ENCODE results near the gene PCDH9.
A peak's percentile ranks its signal among the peaks of the same experiment; 100 is the strongest.

PCDH9 gene

DNA sequence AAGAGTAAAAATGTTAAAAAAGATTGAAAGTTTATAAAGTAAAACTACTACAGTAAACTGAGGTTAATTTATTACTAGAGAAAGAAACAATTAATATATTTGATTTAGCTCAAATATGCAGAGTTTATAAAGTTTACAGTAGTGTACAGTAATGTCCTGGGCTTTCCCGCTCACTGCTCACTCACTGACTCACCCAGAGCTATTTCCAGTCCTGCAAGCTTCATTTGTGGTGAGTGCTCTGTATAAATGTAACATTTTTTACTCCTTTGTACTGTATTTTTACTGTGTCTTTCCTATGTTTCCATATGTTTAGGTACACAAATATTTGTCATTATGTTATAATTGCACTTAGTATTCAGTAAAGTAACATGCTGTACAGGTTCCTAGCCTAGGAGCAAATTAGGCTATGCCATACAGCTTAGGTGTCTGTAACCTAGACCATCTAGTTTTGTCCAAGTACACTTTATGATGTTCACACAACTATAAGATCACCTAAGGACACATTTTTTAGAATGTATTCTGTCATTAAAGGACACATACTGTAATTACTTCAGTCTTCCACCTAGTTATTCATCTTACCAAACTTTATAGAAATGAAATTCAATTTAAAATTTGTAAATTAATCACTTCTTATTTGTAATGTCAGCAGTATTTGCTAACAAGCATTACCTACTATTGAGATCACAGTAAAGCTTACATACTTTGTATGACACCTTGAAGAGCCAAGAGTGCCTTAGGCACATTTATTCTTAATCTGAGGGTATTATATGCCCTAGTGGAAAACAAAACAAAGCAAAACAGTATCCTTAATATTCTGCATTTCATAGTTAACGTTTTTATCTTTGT lies 683.4 kb downstream of the PCDH9 start:
- DNase-seq (ENCODE audit: low read depth, low spot score) = no peak
- H3K4me3 ChIP-seq (ENCODE audit: low read length) = no peak overlapping the region

DNA sequence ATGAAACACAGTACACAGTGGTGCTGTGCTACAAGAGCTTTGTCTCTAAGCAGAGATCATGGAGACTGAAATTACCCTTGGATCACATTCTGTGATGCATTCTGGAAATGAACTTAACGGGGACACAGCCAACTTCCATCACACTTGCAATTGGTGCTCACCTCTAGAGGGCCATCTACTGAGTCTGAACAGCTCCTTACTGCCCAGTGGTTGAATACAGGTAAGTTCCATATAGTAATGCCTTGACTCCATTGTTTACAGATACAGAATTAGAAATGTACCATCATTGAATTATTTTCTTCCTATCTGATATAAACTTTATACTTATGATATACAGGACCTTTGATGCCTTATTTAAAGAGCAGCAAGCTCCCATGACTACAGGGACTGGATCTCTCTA lies 686.4 kb downstream of the PCDH9 start:
- peak; percentile 15 for DNase-seq (ENCODE audit: low read depth, low spot score)
- no peak overlapping the region for H3K4me3 ChIP-seq (ENCODE audit: low read length)

DNA sequence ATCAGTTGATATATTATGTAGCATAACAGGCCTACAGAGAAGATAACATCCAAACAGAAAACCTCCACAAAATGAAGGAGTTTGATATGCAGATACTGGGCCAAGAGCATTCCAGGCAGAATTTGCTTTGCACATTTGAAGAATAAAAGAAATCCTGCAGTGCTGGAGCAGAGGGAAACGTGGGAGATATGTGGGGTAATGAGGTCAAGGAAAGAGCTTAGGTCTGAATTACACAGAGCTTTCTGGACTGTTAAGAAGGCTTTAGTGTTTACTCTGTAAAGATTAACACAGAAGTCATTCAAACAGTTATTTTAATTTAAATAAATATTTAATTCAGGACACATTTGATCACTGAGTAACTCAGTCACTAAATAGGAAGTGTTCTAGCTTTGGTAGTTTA lies 692.7 kb downstream of the PCDH9 start:
- no peak overlapping the region for H3K4me3 ChIP-seq (ENCODE audit: low read length)
- no peak for DNase-seq (ENCODE audit: low read depth, low spot score)

DNA sequence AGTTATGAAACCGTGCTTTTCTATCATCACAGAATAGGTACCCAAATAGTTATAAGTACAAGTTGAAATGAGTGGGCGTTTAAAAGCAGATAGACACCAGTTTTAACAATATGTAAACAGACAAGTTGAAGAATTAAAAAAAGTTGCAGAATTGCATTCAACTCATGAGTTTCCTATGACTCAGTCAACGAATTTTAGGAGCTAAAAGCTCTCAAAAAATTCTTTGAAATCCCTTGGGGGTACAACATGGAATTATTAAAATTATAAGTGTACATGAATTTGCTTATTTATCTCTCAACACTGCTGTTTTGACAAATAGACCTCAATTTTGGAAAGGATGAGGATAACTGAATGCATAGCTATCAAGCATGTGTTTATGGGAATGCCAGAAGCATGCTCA lies 693.4 kb downstream of the PCDH9 start:
- no peak overlapping the region for H3K4me3 ChIP-seq (ENCODE audit: low read length)
- no peak for DNase-seq (ENCODE audit: low read depth, low spot score)

DNA sequence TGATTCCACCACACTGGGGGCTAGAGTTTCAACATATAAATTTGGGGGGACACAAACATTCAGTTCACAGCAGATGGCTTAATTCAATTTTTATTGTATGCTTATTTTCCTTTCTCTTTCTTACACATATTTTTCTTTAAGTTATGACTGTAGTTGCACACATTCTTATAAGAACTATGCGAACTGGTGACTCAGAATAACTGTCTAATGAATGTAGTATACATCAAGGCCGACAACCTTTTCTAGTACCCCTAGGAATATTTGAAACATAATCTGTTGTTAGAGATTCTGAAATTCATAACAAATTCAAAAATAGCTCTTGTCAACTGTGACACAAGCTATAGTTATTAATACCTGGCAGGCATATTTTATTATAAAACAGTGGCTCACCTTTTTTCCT lies 695.6 kb downstream of the PCDH9 start:
- H3K4me3 ChIP-seq (ENCODE audit: low read length) = no peak overlapping the region
- DNase-seq (ENCODE audit: low read depth, low spot score) = no peak

DNA sequence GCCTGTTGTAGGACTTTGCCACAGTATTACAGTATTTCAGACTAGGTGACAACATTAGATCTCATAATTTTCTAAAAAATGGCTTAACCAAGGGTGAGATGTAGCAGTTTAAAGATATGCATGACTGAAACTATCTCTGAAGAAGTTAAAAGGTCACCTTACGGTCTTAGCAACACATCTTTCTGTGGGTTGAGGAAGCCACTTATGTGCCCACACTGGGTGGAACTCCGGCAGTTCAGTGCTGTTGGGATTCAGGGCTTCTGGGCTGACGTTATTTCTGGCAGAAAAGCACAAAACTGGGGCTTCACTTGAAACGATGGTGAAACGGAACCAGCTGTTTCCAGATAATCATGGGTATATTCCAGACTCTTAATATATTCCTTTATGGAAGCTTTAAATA lies 697.3 kb downstream of the PCDH9 start:
- no peak overlapping the region for H3K4me3 ChIP-seq (ENCODE audit: low read length)
- no peak for DNase-seq (ENCODE audit: low read depth, low spot score)

DNA sequence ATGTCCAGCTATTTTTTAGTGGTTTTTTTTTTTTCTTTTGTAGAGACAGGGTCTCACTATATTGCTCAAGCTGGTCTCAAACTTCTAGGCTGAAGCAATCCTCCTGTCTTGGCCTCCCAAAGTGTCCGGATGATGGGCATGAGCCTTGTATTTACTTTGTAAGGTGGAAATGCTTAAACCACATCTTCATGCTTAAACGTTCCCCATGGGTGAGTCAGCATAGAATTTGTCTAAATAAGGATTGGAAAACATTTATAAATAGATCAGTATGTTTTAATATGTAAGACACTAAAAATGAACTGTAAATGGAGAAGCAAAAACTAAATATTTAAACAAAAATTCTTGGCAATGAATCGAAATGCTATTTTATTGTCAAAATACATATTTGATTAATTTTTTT lies 698.0 kb downstream of the PCDH9 start:
- no peak overlapping the region for H3K4me3 ChIP-seq (ENCODE audit: low read length)
- no peak for DNase-seq (ENCODE audit: low read depth, low spot score)

DNA sequence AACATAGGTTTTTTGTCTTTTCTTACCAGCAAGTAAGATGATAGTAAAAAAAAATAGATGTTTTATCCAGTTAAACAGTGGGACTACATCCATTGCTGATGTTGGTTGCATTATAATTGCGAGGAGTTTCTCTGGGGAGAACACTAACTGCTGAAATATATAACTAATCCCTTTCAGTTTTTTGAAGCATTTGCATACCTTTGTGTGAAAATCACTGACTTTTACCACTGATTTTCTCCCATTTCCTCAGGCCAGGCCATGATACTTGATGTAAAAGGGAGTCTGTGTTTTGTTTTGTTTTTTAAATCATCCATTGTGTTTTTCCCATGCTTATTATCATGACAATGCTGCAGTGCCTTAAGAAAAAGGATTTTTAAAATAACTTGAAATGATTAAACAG lies 699.5 kb downstream of the PCDH9 start:
- no peak overlapping the region for H3K4me3 ChIP-seq (ENCODE audit: low read length)
- no peak for DNase-seq (ENCODE audit: low read depth, low spot score)

DNA sequence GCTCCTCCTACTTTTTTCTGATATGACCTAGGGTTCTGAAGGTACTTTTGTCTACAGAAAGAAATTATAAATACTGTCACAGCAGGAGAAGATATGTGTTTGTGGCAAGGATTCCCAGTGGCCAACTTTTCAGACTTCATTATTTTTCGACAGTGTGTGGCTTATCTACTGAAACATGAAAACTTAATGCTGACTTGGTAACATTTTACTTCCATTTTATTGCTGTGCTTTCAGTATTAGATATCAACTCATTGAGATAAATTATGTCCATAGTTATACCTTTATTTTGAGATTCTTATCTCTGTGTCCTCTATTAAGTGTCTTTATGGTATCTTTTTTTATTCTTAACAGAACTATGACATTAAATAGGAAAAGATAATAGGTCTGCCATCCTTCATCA lies 700.0 kb downstream of the PCDH9 start:
- DNase-seq (ENCODE audit: low read depth, low spot score) = no peak
- H3K4me3 ChIP-seq (ENCODE audit: low read length) = no peak overlapping the region

DNA sequence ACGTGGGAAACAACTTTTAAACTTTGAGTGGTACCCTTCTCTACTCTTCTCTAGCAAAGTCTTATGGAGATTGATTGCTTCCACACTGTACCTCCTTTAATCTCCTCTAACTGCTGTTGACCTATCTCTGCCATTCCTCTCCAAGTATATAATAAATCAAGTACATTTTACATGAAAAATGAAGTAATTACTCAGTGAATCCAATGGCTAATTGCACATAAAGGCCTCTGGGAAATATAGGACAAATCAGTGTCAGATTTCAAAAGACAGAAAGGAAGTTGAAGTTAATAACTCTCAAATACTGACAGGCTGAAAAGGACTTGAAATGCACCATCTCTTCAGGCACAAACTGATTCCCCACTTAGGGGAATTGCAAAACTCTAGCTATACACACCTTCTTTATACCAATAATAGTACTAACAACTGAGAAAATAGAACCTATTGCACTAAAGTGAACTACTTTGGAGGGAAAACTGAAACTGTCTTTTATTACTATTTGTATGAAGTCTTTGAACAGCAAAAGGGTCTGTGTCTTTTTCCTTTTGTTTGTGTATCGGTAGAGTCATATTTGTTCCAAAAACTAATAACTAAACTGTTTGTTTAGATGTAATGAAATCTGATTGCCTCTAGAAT lies 701.1 kb downstream of the PCDH9 start:
- H3K4me3 ChIP-seq (ENCODE audit: low read length) = no peak overlapping the region
- DNase-seq (ENCODE audit: low read depth, low spot score) = no peak

DNA sequence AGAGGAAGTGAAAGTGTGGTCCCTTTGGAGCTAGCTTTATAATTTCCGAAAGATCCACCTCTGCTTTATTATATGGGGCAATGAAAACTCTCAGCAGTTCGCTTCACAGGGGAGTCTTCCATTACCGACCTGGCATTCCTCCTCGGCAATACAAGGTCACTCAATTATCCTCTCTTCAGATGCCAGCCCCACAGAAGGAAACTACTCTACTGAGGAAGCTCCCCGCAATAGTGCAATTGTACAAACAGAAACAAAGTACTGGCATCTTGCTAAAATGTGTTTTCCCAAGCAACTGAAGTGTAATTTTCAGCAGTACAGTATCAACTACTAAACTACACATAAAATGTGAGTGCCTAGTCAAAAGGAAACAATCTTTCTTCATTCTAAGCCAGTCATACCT lies 702.0 kb downstream of the PCDH9 start:
- no peak overlapping the region for H3K4me3 ChIP-seq (ENCODE audit: low read length)
- DNase-seq (ENCODE audit: low read depth, low spot score) = no peak

DNA sequence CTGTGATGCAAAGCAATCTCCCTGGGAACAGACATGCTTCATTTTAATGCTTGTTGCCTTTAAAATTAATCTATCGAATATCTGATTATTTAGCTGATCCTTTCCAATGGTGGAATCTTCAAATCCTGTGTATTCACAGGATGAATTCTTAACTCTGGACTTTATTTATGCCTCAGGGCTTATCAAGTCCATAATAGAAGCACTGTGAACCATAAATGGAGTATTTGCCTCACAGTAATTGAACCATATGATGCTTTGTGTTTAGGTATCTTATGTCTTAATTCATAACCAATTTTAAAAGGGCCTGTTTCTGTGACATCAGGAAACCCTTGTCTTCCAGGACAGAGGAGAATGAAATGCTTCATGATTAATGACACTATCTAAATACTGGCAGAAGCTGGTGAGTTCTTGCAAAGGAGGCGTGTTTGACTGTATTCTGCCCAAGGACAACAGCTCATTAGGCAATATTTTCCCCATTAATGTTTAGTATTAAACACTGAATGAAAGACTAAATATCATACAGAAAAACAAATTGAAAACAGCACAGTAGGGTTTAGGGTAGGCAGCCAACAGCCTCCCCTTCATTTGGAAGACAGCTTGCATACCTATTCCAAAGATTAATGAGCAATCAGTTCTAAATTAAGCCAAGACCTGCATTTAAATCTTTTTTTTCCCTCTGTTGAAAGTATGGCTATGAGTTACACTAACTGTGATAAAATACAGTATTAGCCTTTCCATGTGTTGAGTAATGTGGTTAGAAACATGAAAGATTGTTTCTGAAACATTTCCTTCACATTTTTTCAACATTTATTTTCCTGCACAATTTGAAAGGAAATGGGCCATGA lies 709.4 kb downstream of the PCDH9 start:
- DNase-seq (ENCODE audit: low read depth, low spot score) = no peak
- no peak overlapping the region for H3K4me3 ChIP-seq (ENCODE audit: low read length)

DNA sequence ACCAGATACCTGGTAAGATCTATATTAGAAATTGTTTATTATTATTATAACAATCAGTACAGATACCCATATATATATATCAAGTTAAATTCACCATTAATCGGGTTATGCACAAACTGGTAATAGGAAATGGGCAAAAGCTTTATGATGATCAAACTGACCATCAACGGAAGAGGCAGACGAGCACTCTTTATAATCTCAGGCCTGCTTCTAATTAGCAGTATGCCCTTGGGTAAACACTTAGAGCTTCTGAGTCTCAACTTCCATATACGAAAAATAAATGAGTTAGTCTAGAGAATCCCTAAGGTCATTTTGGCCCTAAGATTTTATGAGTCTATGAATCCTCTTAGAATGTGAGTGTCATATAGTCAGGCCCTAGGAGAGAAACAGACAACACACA lies 710.9 kb downstream of the PCDH9 start:
- DNase-seq (ENCODE audit: low read depth, low spot score) = no peak

DNA sequence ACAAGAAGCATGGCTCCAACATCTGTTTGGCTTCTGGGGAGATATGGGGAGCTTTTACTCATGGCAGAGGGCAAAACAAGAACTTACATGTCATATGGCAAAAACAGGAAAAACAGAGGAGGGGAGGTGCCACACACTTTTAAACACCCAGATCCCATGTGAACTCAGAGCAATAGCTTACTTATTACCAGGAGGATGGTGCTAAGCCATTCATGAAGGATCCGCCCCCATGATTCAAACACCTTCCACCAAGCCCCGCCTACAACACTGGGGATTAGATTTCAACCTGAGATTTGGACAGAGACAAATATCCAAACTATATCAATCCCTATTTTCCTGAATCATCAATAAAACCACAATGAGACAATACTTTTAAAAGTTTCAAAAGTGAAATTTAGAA lies 712.1 kb downstream of the PCDH9 start:
- no peak for DNase-seq (ENCODE audit: low read depth, low spot score)
- H3K4me3 ChIP-seq (ENCODE audit: low read length) = no peak overlapping the region

More for the DNA sequence above, 710.9 kb downstream of the PCDH9 start:
- no peak overlapping the region for H3K4me3 ChIP-seq (ENCODE audit: low read length)

DNA sequence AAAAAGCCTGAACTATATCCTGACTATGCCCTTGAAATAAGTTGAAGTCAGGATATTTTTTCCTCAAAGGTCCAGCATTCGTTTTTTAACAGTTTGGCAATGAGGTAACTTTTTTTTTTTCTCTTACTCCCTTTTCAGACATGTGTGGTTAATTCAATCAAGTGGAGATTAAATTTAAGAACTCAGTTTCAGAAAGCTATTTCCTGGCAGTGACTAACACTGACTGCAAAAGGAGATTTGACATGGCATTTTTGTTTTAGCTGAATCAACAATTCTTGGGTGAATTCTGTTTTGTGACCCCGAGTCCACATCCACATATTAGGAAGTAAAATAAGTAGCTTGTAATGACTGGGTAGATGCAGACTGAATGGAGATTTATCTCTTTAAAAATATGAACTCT lies 716.4 kb downstream of the PCDH9 start:
- H3K4me3 ChIP-seq (ENCODE audit: low read length) = no peak overlapping the region
- no peak for DNase-seq (ENCODE audit: low read depth, low spot score)

DNA sequence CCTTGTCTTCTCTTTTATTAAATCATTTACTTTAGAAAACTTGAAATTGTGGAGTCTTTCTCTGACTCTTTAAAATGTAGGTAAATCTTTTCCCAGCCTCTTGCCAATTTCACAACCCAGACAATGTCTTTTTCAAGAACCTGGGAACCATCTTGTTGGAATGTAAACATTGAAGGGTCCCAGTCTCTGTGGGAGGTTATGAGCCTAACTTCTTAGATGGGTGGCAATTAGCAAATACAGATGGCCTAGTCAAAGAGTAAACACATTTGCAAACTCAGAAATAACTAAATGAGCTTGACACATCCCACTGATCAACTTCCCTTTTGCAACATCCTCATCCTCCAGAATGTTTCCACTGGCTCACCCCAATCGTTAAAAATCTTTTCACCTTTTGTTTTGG lies 721.0 kb downstream of the PCDH9 start:
- no peak for DNase-seq (ENCODE audit: low read depth, low spot score)
- H3K4me3 ChIP-seq (ENCODE audit: low read length) = no peak overlapping the region

DNA sequence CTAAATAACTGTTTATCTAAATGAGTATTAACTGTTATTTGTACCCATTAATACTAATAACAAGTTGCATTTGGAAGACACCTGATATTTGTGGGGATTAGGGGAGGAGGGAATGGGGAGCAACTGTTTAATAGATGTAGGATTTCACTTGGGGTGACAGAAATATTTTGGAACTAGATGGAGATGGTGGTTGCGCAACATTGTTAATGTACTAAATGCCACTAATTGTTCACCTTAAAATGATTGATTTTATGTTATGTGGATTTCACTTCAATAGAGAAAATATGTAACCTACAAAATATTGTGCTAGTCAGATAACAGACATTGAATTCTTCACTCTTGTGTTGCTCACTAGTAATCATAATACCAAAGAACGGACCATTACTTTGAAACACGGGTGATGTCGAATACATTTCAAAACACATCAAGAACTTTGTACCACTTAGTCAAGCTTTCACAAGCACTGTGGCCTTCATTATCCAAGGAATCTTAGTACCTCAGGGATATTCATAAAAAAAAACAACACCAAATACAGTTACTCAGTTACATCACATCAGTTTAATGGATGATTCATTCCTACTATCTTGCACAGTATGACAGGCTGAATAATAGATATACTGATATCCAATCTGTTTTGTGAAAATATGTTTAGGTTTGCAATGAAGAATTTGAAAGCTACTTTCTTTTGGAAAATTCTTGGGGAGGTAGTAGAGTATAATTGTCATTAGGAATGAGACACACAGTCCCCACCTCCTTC lies 721.8 kb downstream of the PCDH9 start:
- no peak for DNase-seq (ENCODE audit: low read depth, low spot score)
- H3K4me3 ChIP-seq (ENCODE audit: low read length) = no peak overlapping the region

DNA sequence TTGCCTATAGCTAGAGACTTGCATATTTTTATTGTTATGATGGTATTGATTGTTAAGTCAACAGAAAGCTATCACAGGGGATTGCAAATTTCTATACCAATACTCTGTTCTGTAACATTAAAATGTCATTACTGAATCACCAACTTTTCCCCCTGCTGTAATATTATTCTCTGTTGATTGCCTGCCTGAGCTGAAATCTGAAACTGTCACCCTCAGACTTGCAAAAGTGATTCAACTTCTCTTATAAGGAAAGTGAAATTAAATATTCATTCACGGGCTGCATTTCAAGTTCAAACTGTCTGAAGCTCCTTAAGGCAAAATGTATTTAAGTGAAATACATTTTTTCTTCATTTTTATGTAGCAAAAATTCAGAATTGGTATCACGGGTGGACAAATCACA lies 723.2 kb downstream of the PCDH9 start:
- H3K4me3 ChIP-seq (ENCODE audit: low read length) = no peak overlapping the region
- no peak for DNase-seq (ENCODE audit: low read depth, low spot score)

DNA sequence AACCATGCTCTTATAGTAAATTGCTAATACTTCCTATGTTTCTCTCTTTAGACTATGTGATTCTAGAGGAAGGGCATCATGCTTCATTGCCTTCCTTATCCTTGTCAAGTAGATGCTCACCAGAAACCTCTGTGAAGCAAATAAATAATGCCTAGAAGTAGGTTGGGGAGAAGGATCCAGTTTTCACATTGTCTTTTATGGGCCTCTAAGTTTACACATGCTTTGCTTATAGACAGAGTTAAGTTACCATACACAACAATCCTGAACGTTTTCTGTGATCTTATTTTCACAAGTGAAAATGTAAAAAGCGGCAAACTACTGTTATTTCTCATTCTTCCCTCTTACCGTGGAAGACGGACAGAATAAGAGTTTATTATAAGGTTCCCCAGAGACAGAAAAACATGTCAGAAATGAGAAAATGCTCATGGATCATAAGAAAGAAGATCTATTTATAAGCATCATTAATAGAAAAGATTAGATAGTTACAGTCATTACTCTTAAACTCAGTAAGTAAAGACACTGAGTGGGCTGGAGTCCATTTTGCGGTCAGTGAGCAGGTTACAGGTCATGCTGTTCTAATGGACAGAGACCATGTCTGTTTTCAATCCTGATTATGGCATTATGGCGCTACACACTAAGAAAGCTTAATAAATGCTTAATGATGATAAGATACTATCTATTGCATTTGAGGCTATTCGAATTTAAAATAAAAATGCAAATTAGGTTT lies 723.9 kb downstream of the PCDH9 start:
- no peak for DNase-seq (ENCODE audit: low read depth, low spot score)
- no peak overlapping the region for H3K4me3 ChIP-seq (ENCODE audit: low read length)

Measured in Jurkat, Clone E6-1 (cell line).